ENCODE results near the gene KLHL29. TPM values are rescaled to one million over a fixed set of nuclear protein-coding genes. Genes with fewer than 3 reads are reported as not detected.

Gene KLHL29
- total and polyA plus RNA-seq, 5 donors, result 1.7 to 4.0 (median 2.0) TPM

DNA sequence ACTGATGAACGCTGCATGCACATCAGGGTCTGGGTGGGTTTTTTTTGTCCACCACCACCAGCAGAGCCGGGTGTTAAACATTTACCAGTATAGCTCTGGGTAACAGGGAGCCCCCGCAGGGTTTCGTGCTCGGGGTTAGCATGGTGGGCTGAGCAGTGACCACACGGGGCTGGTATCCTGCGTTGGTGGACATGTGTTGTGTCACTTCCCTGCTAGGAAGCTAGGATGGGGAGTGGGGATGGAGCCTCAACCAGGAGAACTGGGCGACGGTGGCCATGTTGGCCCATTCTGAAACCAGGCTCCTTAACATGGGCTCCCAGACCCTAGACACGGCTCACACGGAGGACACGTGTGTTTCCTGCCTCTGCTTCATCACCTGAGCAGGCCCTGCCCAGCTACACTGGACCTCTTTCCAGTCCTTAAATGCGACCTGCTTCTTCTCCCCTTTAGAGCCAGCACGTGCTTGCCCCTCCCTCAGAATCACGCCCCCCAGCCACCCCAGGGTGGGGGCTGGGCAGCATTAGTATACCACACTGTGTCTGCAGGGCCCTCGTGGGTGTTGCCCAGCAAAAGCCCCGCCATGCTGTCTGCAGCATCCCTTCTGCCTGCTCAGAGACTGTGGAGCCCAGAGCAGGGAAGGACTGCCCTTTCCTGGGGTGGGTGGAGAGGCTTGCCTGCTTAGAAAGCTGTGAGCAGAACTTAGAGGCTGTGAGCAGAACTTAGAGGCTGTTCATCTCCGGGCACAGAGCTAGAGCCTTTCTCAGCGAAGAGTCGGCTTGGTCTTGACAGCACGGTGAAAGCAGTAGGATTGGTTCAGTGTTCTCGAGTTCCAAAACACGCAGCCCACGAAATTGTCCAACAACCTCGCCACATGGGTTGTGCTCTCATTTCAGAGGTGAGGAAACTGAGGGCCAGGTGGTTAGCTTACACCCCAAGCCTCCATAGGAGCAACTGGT, 142.1 kb downstream of the KLHL29 start:
- intact Hi-C loops (cut with DNase I), result no loop called here
- peak in 2 of 3 donors; percentile 40 to 51 for DNase-seq
- Histone ChIP-seq H3K4me1 (ENCODE audit: control insufficient read depth, insufficient read depth, low read length) (no peaks in the 10 kb centered on the region), H3K9me3 (ENCODE audit: control insufficient read depth, low read length) (no peaks in the 10 kb centered on the region), H3K27me3 (ENCODE audit: control insufficient read depth, insufficient read depth) (no peaks in the 10 kb centered on the region), H3K27ac (ENCODE audit: low read length) (no peak overlapping the region), H3K4me3 (ENCODE audit: low read length) (no peak overlapping the region)
- 90% methylated on average over 25 of the region's 25 CpGs for WGBS
- ATAC-seq, result no peak

DNA sequence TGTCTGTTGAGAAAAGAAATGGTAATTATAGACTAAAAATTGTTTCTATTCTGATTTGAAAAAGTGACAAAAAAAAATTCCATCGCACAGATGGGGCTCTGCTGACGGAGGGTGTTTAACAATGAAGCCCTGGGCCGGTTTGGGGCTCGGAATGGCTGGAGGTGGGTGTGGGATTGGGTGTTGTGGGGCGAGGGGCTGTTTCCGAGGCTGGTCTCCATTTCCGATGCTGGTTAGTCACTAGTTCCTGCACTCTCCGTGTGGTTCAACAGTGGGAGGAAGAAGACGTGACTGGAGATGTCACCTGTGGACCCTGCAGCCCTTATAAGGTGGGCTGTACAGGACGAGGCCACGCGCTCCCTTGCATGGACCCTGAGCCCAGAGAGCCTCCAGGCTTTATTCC, 143.2 kb downstream of the KLHL29 start:
- Histone ChIP-seq H3K4me3 (ENCODE audit: low read length) (no peak overlapping the region), H3K9me3 (ENCODE audit: control insufficient read depth, low read length) (no peaks in the 10 kb centered on the region), H3K4me1 (ENCODE audit: control insufficient read depth, insufficient read depth, low read length) (no peaks in the 10 kb centered on the region), H3K27ac (ENCODE audit: low read length) (no peak overlapping the region), H3K27me3 (ENCODE audit: control insufficient read depth, insufficient read depth) (no peaks in the 10 kb centered on the region)
- DNase-seq (peak in 2 of 3 donors; percentile 6 to 10), ATAC-seq (no peak)
- WGBS, result 93% methylated on average over 12 of the region's 12 CpGs
- intact Hi-C loops (cut with DNase I), result no loop called here

DNA sequence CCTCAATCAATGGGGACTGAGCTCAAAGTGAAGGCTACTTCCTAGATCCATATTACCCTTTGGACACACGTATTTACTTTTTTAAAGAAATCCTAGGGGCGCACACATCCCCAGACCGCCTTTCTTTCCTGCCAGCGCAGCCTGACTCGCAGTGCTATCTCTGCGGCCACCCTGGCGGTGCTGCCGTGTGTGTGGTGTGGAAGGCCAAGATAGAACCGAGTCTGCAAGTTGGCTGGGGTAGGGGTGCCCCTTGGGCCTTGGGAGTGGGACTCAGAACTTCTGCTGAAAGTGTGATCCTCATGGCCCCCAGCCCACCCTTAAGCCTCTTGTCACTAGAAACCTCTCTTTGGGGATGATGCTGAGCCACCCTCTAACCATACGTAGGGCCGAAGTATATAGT, 143.7 kb downstream of the KLHL29 start:
- Histone ChIP-seq H3K9me3 (ENCODE audit: control insufficient read depth, low read length) (no peaks in the 10 kb centered on the region), H3K27me3 (ENCODE audit: control insufficient read depth, insufficient read depth) (no peaks in the 10 kb centered on the region), H3K4me1 (ENCODE audit: control insufficient read depth, insufficient read depth, low read length) (no peaks in the 10 kb centered on the region), H3K4me3 (ENCODE audit: low read length) (no peak overlapping the region), H3K27ac (ENCODE audit: low read length) (no peak overlapping the region)
- intact Hi-C loops (cut with DNase I), result no loop called here
- 95% methylated on average over 11 of the region's 11 CpGs for WGBS
- DNase-seq (peak in 2 of 3 donors; percentile 6 to 40), ATAC-seq (no peak)

DNA sequence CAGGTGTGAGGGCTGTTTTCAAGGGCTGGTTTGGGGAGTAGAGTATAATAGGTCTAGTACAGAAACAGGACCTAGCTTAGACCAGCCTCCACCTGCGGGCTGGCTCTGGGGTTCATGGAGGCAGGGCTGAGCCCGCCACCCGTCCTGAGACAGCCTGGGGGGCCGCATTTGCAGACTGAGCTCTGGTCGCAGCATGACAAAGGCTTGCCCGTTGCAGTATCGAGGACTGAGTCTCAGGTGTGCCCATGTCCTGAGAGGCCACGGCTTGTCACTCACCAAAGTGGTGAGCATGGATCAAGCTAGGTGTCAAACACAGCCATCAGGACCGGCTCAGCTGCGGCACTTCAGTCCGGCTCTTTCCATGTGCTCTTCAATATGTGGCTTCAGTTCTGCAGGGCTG, 144.7 kb downstream of the KLHL29 start:
- WGBS, result 97% methylated on average over 11 of the region's 11 CpGs
- intact Hi-C loops (cut with DNase I), result no loop called here

DNA sequence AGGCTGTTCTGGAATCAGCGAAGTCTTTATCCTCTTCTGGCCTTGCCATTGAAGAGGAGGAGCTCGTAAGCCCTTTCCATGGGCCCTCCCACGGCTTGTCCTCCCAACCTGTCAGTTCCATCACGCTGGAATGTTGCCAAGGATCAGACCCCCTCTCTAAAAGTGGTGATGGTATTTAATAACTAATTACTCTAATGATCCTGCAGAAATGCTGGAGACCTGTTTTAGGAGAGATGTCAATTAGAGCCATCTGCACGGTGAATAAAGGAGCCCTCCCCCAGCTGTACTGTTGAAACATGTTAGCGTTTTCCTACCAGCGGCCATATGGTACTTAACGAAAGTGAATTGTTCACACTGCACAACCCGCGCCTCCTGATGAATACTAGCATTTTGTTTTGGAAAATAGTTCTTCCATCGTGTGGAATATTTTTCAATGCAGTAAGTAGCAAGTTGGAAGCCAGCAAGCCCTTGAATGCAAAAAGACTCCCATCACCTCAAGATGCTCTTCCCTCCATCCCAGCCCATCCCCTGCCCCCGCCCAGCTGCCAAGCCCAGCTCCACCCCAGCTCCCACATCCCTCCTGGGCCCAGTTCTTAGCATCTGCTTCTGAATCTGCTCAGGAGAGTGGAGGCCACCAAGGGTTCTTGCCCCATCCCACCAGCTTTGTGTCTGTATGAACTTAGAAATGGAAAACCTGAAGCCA, 145.4 kb downstream of the KLHL29 start:
- H3K27me3 ChIP-seq (ENCODE audit: control insufficient read depth, insufficient read depth), result no peaks in the 10 kb centered on the region
- DNase-seq (peak in 2 of 3 donors; percentile 4 to 16), ATAC-seq (no peak)
- intact Hi-C loops (cut with DNase I), result no loop called here
- no peak overlapping the region for H3K27ac ChIP-seq (ENCODE audit: low read length)
- H3K4me1 ChIP-seq (ENCODE audit: control insufficient read depth, insufficient read depth, low read length), result no peaks in the 10 kb centered on the region
- no peak overlapping the region for H3K4me3 ChIP-seq (ENCODE audit: low read length)
- WGBS, result 85% methylated on average over 12 of the region's 12 CpGs
- H3K9me3 ChIP-seq (ENCODE audit: control insufficient read depth, low read length), result no peaks in the 10 kb centered on the region

More for the DNA sequence above, 144.7 kb downstream of the KLHL29 start:
- H3K27me3 ChIP-seq (ENCODE audit: control insufficient read depth, insufficient read depth), result no peaks in the 10 kb centered on the region
- ATAC-seq, result no peak
- H3K4me1 ChIP-seq (ENCODE audit: control insufficient read depth, insufficient read depth, low read length), result no peaks in the 10 kb centered on the region
- no peaks in the 10 kb centered on the region for H3K9me3 ChIP-seq (ENCODE audit: control insufficient read depth, low read length)
- peak in 2 of 3 donors; percentile 6 to 8 for DNase-seq
- H3K27ac ChIP-seq (ENCODE audit: low read length), result no peak overlapping the region
- no peak overlapping the region for H3K4me3 ChIP-seq (ENCODE audit: low read length)

DNA sequence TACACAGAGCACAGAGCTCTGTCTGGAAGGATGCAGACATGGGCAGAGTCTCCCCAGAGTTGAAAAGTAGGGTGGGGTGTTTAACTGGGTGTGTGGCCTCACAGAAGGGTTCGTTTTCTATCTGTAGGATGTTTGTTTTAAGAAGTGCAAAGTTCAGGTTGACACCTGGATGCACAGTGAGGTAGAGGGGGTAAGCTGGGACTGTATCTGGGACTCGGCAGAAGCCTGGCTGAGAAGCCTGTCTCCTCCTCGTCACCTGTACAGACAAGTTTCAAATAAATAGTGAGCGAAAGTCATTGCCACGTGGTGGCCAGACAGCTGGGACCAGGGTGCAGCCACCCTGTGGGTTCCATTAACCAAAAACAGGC, 145.9 kb downstream of the KLHL29 start:
- DNase-seq (peak in 2 of 3 donors; percentile 2 to 19), ATAC-seq (no peak)
- WGBS, result 93% methylated on average over 5 of the region's 5 CpGs
- no peaks in the 10 kb centered on the region for H3K9me3 ChIP-seq (ENCODE audit: control insufficient read depth, low read length)
- H3K27ac ChIP-seq (ENCODE audit: low read length), result no peak overlapping the region
- no peak overlapping the region for H3K4me3 ChIP-seq (ENCODE audit: low read length)
- H3K27me3 ChIP-seq (ENCODE audit: control insufficient read depth, insufficient read depth), result no peaks in the 10 kb centered on the region
- no peaks in the 10 kb centered on the region for H3K4me1 ChIP-seq (ENCODE audit: control insufficient read depth, insufficient read depth, low read length)
- intact Hi-C loops (cut with DNase I), result no loop called here

DNA sequence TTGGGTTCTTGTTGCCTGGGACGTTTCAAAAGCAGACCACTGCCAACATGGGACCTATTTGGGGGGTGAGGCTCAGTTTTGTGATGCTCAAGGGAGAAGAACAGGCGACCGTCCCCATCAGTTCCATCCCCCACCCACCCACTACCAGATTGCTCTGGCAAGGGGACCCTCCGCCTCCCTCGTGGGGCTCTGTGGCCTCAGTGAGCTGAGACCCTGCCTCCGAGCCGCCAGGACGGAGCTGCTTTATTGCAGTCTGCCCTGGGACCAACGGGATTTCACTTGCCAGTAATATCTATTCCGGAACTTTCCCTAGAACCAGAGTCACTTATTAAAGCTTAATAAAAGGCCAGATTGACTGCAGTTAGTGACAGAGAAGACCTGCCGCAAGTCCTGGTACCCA, 146.3 kb downstream of the KLHL29 start:
- H3K4me1 ChIP-seq (ENCODE audit: control insufficient read depth, insufficient read depth, low read length), result no peaks in the 10 kb centered on the region
- no peaks in the 10 kb centered on the region for H3K27me3 ChIP-seq (ENCODE audit: control insufficient read depth, insufficient read depth)
- no peak overlapping the region for H3K4me3 ChIP-seq (ENCODE audit: low read length)
- WGBS, result 94% methylated on average over 11 of the region's 11 CpGs
- intact Hi-C loops (cut with DNase I), result no loop called here
- DNase-seq (peak in 2 of 3 donors; percentile 20 to 31), ATAC-seq (no peak)
- H3K9me3 ChIP-seq (ENCODE audit: control insufficient read depth, low read length), result no peaks in the 10 kb centered on the region
- no peak overlapping the region for H3K27ac ChIP-seq (ENCODE audit: low read length)

DNA sequence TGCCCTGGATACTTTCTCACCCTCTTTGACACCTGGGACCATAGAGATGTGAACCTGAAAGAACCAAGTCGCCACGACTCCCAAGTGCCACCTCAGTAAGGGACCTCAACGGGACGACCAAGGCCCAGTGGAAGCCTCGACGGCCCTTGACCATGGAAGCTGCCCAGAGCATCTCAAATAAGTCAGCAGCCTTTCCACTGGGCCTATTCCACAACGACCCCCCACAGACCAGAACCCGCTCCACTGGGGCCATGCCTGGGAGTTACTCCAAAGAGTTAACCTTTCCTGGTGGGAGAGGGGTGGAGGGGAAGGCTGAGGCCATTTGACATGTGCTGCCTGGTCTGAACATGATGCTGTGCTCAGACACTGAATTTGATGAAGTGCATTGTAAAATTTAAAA, 146.9 kb downstream of the KLHL29 start:
- Histone ChIP-seq H3K27me3 (ENCODE audit: control insufficient read depth, insufficient read depth) (no peaks in the 10 kb centered on the region), H3K9me3 (ENCODE audit: control insufficient read depth, low read length) (no peaks in the 10 kb centered on the region), H3K4me3 (ENCODE audit: low read length) (no peak overlapping the region), H3K27ac (ENCODE audit: low read length) (no peak overlapping the region), H3K4me1 (ENCODE audit: control insufficient read depth, insufficient read depth, low read length) (no peaks in the 10 kb centered on the region)
- no peak for ATAC-seq
- intact Hi-C loops (cut with DNase I), result no loop called here
- peak in 2 of 3 donors; percentile 5 to 19 for DNase-seq
- 80% methylated on average over 8 of the region's 8 CpGs for WGBS

DNA sequence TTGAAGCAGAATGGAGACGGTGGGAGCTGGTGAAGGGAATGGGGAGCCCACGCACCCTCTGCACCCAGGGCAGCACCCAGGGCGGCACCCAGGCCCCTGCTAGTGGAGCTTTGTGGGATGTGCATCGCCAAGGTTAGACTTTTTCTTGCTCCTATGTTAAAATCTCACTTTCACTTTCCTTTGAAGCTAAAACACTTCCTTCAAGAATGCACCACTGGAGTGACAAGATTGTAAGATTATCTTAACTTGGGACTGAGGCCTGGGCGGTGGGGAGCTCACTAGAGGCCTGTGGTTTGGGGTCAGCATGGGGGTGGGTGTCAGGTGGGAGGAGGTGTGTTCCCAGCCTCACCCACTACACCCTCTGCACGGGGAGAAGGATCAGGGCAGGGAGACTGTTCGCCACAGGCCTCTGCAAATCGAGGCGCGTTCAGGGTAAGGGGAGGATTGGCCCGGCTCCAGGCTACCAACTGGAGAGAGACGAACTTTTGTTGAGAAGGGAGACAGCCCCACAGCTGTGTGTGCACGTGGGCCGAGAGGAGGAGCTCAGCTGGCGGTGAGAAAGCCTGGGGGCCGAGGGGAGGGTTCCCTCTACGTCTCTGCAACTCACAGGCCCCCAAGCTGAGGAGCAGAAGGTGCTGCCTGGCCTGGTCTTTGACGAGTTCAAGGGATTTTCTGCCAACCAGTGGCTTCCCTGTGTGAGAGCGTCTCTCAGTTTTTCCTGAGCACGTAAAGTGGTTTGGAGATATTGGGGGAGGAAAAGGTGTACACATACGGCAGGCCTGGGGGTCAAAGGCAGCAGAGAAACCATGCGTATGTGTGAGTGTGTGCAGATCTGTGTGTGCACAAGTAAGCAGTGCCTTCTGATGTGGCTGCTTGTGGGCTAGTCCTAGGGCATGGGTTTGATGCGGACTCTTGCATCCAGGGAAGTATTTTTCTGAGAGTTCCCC, 147.7 kb downstream of the KLHL29 start:
- H3K4me3 ChIP-seq (ENCODE audit: low read length), result no peak overlapping the region
- no peaks in the 10 kb centered on the region for H3K27me3 ChIP-seq (ENCODE audit: control insufficient read depth, insufficient read depth)
- no peaks in the 10 kb centered on the region for H3K4me1 ChIP-seq (ENCODE audit: control insufficient read depth, insufficient read depth, low read length)
- intact Hi-C loops (cut with DNase I), result no loop called here
- no peaks in the 10 kb centered on the region for H3K9me3 ChIP-seq (ENCODE audit: control insufficient read depth, low read length)
- DNase-seq (peak in 2 of 3 donors; percentile 46 to 73), ATAC-seq (peak in 1 of 2 donors; percentile 19)
- 78% methylated on average over 23 of the region's 23 CpGs for WGBS
- H3K27ac ChIP-seq (ENCODE audit: low read length), result no peak overlapping the region

DNA sequence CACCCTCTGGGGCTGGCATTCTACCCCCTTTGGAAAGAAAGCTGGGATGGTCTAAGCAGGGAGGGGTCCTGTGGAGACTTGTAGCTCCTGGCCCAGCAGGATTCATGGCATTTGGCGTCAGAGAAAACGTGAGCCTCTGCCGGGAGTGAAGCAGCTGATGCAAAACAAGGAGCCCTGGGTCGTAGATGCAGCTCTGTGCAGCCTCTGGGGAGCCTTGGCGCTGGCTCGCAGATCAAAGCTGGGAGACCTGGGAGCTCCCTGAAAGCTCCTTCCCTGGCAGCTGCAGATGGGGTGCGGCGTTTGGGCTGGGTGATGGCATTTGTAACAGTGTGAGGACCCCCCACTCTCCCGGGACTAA, 148.3 kb downstream of the KLHL29 start:
- Histone ChIP-seq H3K4me1 (ENCODE audit: control insufficient read depth, insufficient read depth, low read length) (no peaks in the 10 kb centered on the region), H3K4me3 (ENCODE audit: low read length) (no peak overlapping the region), H3K27me3 (ENCODE audit: control insufficient read depth, insufficient read depth) (no peaks in the 10 kb centered on the region), H3K27ac (ENCODE audit: low read length) (no peak overlapping the region), H3K9me3 (ENCODE audit: control insufficient read depth, low read length) (no peaks in the 10 kb centered on the region)
- intact Hi-C loops (cut with DNase I), result no loop called here
- ATAC-seq, result no peak
- peak in 2 of 3 donors; percentile 11 to 28 for DNase-seq
- 83% methylated on average over 9 of the region's 9 CpGs for WGBS
